CD8-positive, alpha-beta memory T cell (primary cell): ENCODE results near the gene RPS6KA3. TPM values are rescaled to one million over a fixed set of nuclear protein-coding genes. Genes with fewer than 3 reads are reported as not detected.

Experiments
- CTCF ChIA-PET: fragments of 350-600 bp; sonication (Branson Sonifier 250); formaldehyde crosslinking; loops from one replicate; lab custom pipeline; 2021; ENCODE audit warnings: antibody characterized with exemption; lab: Charles Lee
- POLR2A ChIA-PET: fragments of 350-600 bp; sonication (Branson Sonifier 250); formaldehyde crosslinking; loops from one replicate; lab custom pipeline; 2021; ENCODE audit warnings: antibody characterized with exemption; lab: Charles Lee
- DNase-seq, 5 donors: peaks; one replicate each; pipeline versions ENCODE4 v3.0.0 to v3.0.0-alpha.2; 2020 to 2022; ENCODE audit warnings: mixed read lengths in 1 of 5
- H3K27ac ChIP-seq: one replicate; pipeline ENCODE4 v1.7.0; 2013; ENCODE audit warnings: low read depth, mild to moderate bottlenecking, low read length, moderate library complexity
- H3K27me3 ChIP-seq: 2 replicates; pipeline ENCODE4 v1.7.0; 2013; ENCODE audit warnings: low read length, mild to moderate bottlenecking; ENCODE audit not compliant: insufficient read depth, poor library complexity, severe bottlenecking
- H3K36me3 ChIP-seq: 2 replicates; pipeline ENCODE4 v1.7.0; 2013; ENCODE audit warnings: mild to moderate bottlenecking, low read length, moderate library complexity; ENCODE audit not compliant: insufficient read depth
- H3K4me1 ChIP-seq: 2 replicates; pipeline ENCODE4 v1.7.0; 2013; ENCODE audit warnings: mild to moderate bottlenecking, low read length, moderate library complexity; ENCODE audit not compliant: insufficient read depth
- H3K4me3 ChIP-seq: 2 replicates; pipeline ENCODE4 v1.7.0; 2013; ENCODE audit warnings: mild to moderate bottlenecking, low read length
- H3K9me3 ChIP-seq: 2 replicates; pipeline ENCODE4 v1.7.0; 2013; ENCODE audit warnings: mild to moderate bottlenecking, low read length
- H3K27ac Mint-ChIP-seq, 8 donors: one replicate each; pipeline ENCODE4 v1.8.0; 2020 to 2021; ENCODE audit warnings: mixed read lengths in 8 of 8, mild to moderate bottlenecking in 6 of 8, inconsistent platforms in 3 of 8, moderate library complexity in 3 of 8
- H3K27me3 Mint-ChIP-seq, 2 donors: one replicate each; pipeline ENCODE4 v1.8.0; 2020 to 2021; ENCODE audit warnings: mixed read lengths in 2 of 2, mild to moderate bottlenecking in 1 of 2, moderate library complexity in 1 of 2
- H3K36me3 Mint-ChIP-seq, 3 donors: one replicate each; pipeline ENCODE4 v1.8.0; 2020 to 2021; ENCODE audit warnings: mixed read lengths in 3 of 3, inconsistent platforms in 1 of 3, mild to moderate bottlenecking in 1 of 3
- H3K4me1 Mint-ChIP-seq, 3 donors: one replicate each; pipeline ENCODE4 v1.8.0; 2020 to 2021; ENCODE audit warnings: mixed read lengths in 3 of 3, inconsistent platforms in 1 of 3, mild to moderate bottlenecking in 1 of 3
- H3K4me3 Mint-ChIP-seq, 7 donors: one replicate each; pipeline ENCODE4 v1.8.0; 2020 to 2021; ENCODE audit warnings: mixed read lengths in 7 of 7, mild to moderate bottlenecking in 6 of 7, moderate library complexity in 4 of 7, inconsistent platforms in 2 of 7
- H3K9me3 Mint-ChIP-seq, 5 donors: one replicate each; pipeline ENCODE4 v1.8.0; 2020 to 2022; ENCODE audit warnings: mixed read lengths in 5 of 5, mild to moderate bottlenecking in 3 of 5, moderate library complexity in 2 of 5, inconsistent platforms in 1 of 5
- polyA plus RNA-seq: library from polyadenylated mRNA; unstranded; fragments of 300-500 nt; fragmentation: Illumina TruSeq; gene quantifications from one replicate; pipeline ENCODE4 v1.2.3, GENCODE V29; 2021
- total RNA-seq, 2 experiments: library from RNA; stranded (reverse); gene quantifications; one replicate each; pipeline ENCODE4 v1.2.3, GENCODE V29; 2021

The RPS6KA3 gene
- total and polyA plus RNA-seq, 3 experiments from 2014 or later: 59.7 to 72.7 (median 70.1) TPM

- Histone ChIP-seq H3K27ac (peak within 1 kb of the TSS; percentile 72), H3K27me3 (no peaks in the 10 kb centered on the region), H3K4me1 (peaks cover 18% of the 10 kb centered on the region), H3K9me3 (no peaks in the 10 kb centered on the region), H3K36me3 (peaks cover 3% of the 10 kb centered on the region), H3K4me3 (peak within 1 kb of the TSS; percentile 82)
- H3K4me3 Mint-ChIP-seq: peak within 1 kb of the TSS; percentile 85 to 99 (median 94)
- peaks cover 32 to 48% (median 32%) of the 10 kb centered on the region in 3 donors for H3K4me1 Mint-ChIP-seq
- ChIA-PET CTCF (interaction anchor here (0.6 kb wide), 1 partner anchor 329 kb away, joined by 3 read pairs; no protein-coding TSS in a partner anchor), POLR2A (no interaction called here)
- no peaks in the 10 kb centered on the region for H3K27me3 Mint-ChIP-seq
- H3K9me3 Mint-ChIP-seq: no peaks in the 10 kb centered on the region
- peak; percentile 90 to 100 (median 98) for DNase-seq
- H3K27ac Mint-ChIP-seq: peak within 1 kb of the TSS; percentile 88 to 98 (median 96)
- H3K36me3 Mint-ChIP-seq: peaks cover 0 to 26% (median 0%) of the 10 kb centered on the region in 3 donors
Observed at GRCh38 chrX:20141281-20142220, 125.2 kb downstream of the RPS6KA3 start, which contains the start of gene EIF1AX. Gene EIF1AX, minus strand, starts transcription at chrX:20141838. Its CDS starts 198 bp downstream, at chrX:20141640.

- Histone ChIP-seq H3K9me3 (no peaks in the 10 kb centered on the region), H3K4me3 (peak overlapping the region; percentile 82), H3K4me1 (peaks cover 18% of the 10 kb centered on the region), H3K27me3 (no peaks in the 10 kb centered on the region), H3K36me3 (peaks cover 5% of the 10 kb centered on the region), H3K27ac (peak overlapping the region; percentile 72)
- H3K27ac Mint-ChIP-seq: peak overlapping the region in 7 of 8 donors; percentile 90 to 98 (median 96)
- peaks cover 42 to 59% (median 43%) of the 10 kb centered on the region in 3 donors for H3K4me1 Mint-ChIP-seq
- H3K27me3 Mint-ChIP-seq: no peaks in the 10 kb centered on the region
- DNase-seq: no peak
- POLR2A ChIA-PET: no interaction called here
- H3K4me3 Mint-ChIP-seq: peak overlapping the region; percentile 85 to 99 (median 94)
- no peaks in the 10 kb centered on the region for H3K9me3 Mint-ChIP-seq
- H3K36me3 Mint-ChIP-seq: peaks cover 1 to 36% (median 6%) of the 10 kb centered on the region in 3 donors
- CTCF ChIA-PET: no interaction called here
Observed at GRCh38 chrX:20140420-20140819, 126.3 kb downstream of the RPS6KA3 start.

GRCh38 chrX:20139966-20140365 lies 126.7 kb downstream of the RPS6KA3 start:
- POLR2A ChIA-PET: interaction anchor here (0.5 kb wide), 1 partner anchor 763 kb away, joined by 6 read pairs; no protein-coding TSS in a partner anchor
- peaks cover 18% of the 10 kb centered on the region for H3K4me1 ChIP-seq
- H3K27ac Mint-ChIP-seq: peak overlapping the region in 6 of 8 donors; percentile 90 to 97 (median 96)
- peak overlapping the region; percentile 82 for H3K4me3 ChIP-seq
- CTCF ChIA-PET: no interaction called here
- H3K9me3 ChIP-seq: no peaks in the 10 kb centered on the region
- H3K4me1 Mint-ChIP-seq: peaks cover 43 to 63% (median 46%) of the 10 kb centered on the region in 3 donors
- H3K27me3 ChIP-seq: no peaks in the 10 kb centered on the region
- H3K9me3 Mint-ChIP-seq: no peaks in the 10 kb centered on the region
- no peak overlapping the region for H3K27ac ChIP-seq
- H3K36me3 Mint-ChIP-seq: peaks cover 1 to 41% (median 8%) of the 10 kb centered on the region in 3 donors
- H3K36me3 ChIP-seq: peaks cover 5% of the 10 kb centered on the region
- H3K27me3 Mint-ChIP-seq: no peaks in the 10 kb centered on the region
- no peak for DNase-seq
- H3K4me3 Mint-ChIP-seq: peak overlapping the region; percentile 85 to 99 (median 94)

GRCh38 chrX:20135944-20136343 lies 130.8 kb downstream of the RPS6KA3 start:
- Mint-ChIP-seq H3K9me3 (no peaks in the 10 kb centered on the region), H3K4me1 (peaks cover 41 to 52% (median 45%) of the 10 kb centered on the region in 3 donors), H3K27me3 (no peaks in the 10 kb centered on the region), H3K27ac (peak overlapping the region in 4 of 8 donors; percentile 1 to 64 (median 24)), H3K4me3 (no peak overlapping the region), H3K36me3 (peaks cover 3 to 66% (median 8%) of the 10 kb centered on the region in 3 donors)
- Histone ChIP-seq H3K27ac (no peak overlapping the region), H3K27me3 (no peaks in the 10 kb centered on the region), H3K9me3 (no peaks in the 10 kb centered on the region), H3K4me1 (peaks cover 18% of the 10 kb centered on the region), H3K4me3 (no peak overlapping the region), H3K36me3 (peaks cover 10% of the 10 kb centered on the region)
- DNase-seq: no peak
- ChIA-PET CTCF (no interaction called here), POLR2A (no interaction called here)

- Histone ChIP-seq H3K27me3 (no peaks in the 10 kb centered on the region), H3K27ac (no peak overlapping the region), H3K36me3 (peaks cover 10% of the 10 kb centered on the region), H3K9me3 (no peaks in the 10 kb centered on the region), H3K4me3 (no peak overlapping the region), H3K4me1 (no peaks in the 10 kb centered on the region)
- ChIA-PET POLR2A (no interaction called here), CTCF (no interaction called here)
- H3K9me3 Mint-ChIP-seq: no peaks in the 10 kb centered on the region
- H3K36me3 Mint-ChIP-seq: peaks cover 8 to 72% (median 12%) of the 10 kb centered on the region in 3 donors
- no peak for DNase-seq
- H3K4me3 Mint-ChIP-seq: no peak overlapping the region
- no peaks in the 10 kb centered on the region for H3K27me3 Mint-ChIP-seq
- peak overlapping the region in 2 of 8 donors; percentile 15 to 25 for H3K27ac Mint-ChIP-seq
- peaks cover 22 to 32% (median 24%) of the 10 kb centered on the region in 3 donors for H3K4me1 Mint-ChIP-seq
Observed at GRCh38 chrX:20132666-20133065, 134.0 kb downstream of the RPS6KA3 start.

GRCh38 chrX:20130357-20130756 lies 136.4 kb downstream of the RPS6KA3 start:
- Histone ChIP-seq H3K27me3 (no peaks in the 10 kb centered on the region), H3K9me3 (no peaks in the 10 kb centered on the region), H3K4me3 (no peak overlapping the region), H3K4me1 (no peaks in the 10 kb centered on the region), H3K27ac (no peak overlapping the region), H3K36me3 (peaks cover 5% of the 10 kb centered on the region)
- Mint-ChIP-seq H3K9me3 (no peaks in the 10 kb centered on the region), H3K27me3 (no peaks in the 10 kb centered on the region), H3K36me3 (peaks cover under 1 to 53% (median 10%) of the 10 kb centered on the region in 3 donors), H3K27ac (peak overlapping the region in 3 of 8 donors; percentile 27 to 71 (median 67)), H3K4me1 (peaks cover 3 to 9% (median 9%) of the 10 kb centered on the region in 3 donors), H3K4me3 (no peak overlapping the region)
- ChIA-PET POLR2A (no interaction called here), CTCF (no interaction called here)
- no peak for DNase-seq

GRCh38 chrX:20129547-20129946 lies 137.2 kb downstream of the RPS6KA3 start:
- H3K36me3 Mint-ChIP-seq: peaks cover 0 to 52% (median 10%) of the 10 kb centered on the region in 3 donors
- no peak for DNase-seq
- Histone ChIP-seq H3K4me1 (no peaks in the 10 kb centered on the region), H3K27ac (no peak overlapping the region), H3K36me3 (peaks cover 5% of the 10 kb centered on the region), H3K9me3 (no peaks in the 10 kb centered on the region), H3K4me3 (no peak overlapping the region), H3K27me3 (no peaks in the 10 kb centered on the region)
- H3K4me1 Mint-ChIP-seq: peaks cover 0 to 10% (median 6%) of the 10 kb centered on the region in 3 donors
- CTCF ChIA-PET: interaction anchor here (1.2 kb wide), 1 partner anchor 757 kb away, joined by 3 read pairs; no protein-coding TSS in a partner anchor
- POLR2A ChIA-PET: no interaction called here
- H3K4me3 Mint-ChIP-seq: no peak overlapping the region
- no peaks in the 10 kb centered on the region for H3K27me3 Mint-ChIP-seq
- peak overlapping the region in 3 of 8 donors; percentile 11 to 46 (median 17) for H3K27ac Mint-ChIP-seq
- H3K9me3 Mint-ChIP-seq: no peaks in the 10 kb centered on the region
